Astrocyte (in vitro differentiated cells and primary cell): Measurements from ENCODE around the gene FBLN2. TPM values are rescaled to one million over a fixed set of nuclear protein-coding genes. Genes with fewer than 3 reads are reported as not detected.
A peak's percentile ranks its signal among the peaks of the same experiment; 100 is the strongest.

Source experiments
- DNase-seq: peaks from one replicate; pipeline ENCODE4 v3.0.0-alpha.2; 2010; ENCODE audit warnings: low read depth
- FAIRE-seq: peaks from 2 replicates; lab custom pipeline; 2011; peaks lifted over from hg19 to GRCh38; lab: Jason Lieb, UNC
- H2AFZ ChIP-seq: 2 replicates; pipeline ENCODE4 v1.6.0; 2012; ENCODE audit warnings: low read depth, low read length, inconsistent platforms
- H3K27ac ChIP-seq: 2 replicates; pipeline ENCODE4 v1.5.1; 2011; ENCODE audit warnings: low read depth, low read length, inconsistent platforms
- H3K27me3 ChIP-seq: 2 replicates; pipeline ENCODE4 v1.6.0; 2011; ENCODE audit warnings: low read length, inconsistent platforms; ENCODE audit not compliant: insufficient read depth
- H3K36me3 ChIP-seq: 2 replicates; pipeline ENCODE4 v1.5.1; 2011; ENCODE audit warnings: low read length, inconsistent platforms; ENCODE audit not compliant: insufficient read depth
- H3K4me1 ChIP-seq: 2 replicates; pipeline ENCODE4 v1.5.1; 2011; ENCODE audit warnings: low read length, inconsistent platforms; ENCODE audit not compliant: insufficient read depth
- H3K4me2 ChIP-seq: 2 replicates; pipeline ENCODE4 v1.6.0; 2012; ENCODE audit warnings: low read length, inconsistent platforms
- H3K4me3 ChIP-seq: 2 replicates; pipeline ENCODE4 v1.5.1; 2011; ENCODE audit warnings: low read depth, mild to moderate bottlenecking, low read length, inconsistent platforms; ENCODE audit not compliant: insufficient read depth
- H3K79me2 ChIP-seq: 2 replicates; pipeline ENCODE4 v1.6.0; 2012; ENCODE audit warnings: mild to moderate bottlenecking, low read length, inconsistent platforms; ENCODE audit not compliant: insufficient read depth
- H3K9ac ChIP-seq: 2 replicates; pipeline ENCODE4 v1.6.0; 2012; ENCODE audit warnings: mild to moderate bottlenecking, low read length, inconsistent platforms
- H3K9me3 ChIP-seq: 2 replicates; pipeline ENCODE4 v1.5.1; 2012; ENCODE audit warnings: low read depth, mild to moderate bottlenecking, low read length, inconsistent platforms; ENCODE audit not compliant: insufficient read depth
- H4K20me1 ChIP-seq: 2 replicates; pipeline ENCODE4 v1.6.0; 2012; ENCODE audit warnings: low read length, inconsistent platforms; ENCODE audit not compliant: insufficient read depth
- H3K27ac Mint-ChIP-seq: one replicate; pipeline ENCODE4 v1.8.0; 2021; ENCODE audit warnings: mild to moderate bottlenecking, mixed read lengths; ENCODE audit not compliant: unreplicated experiment
- H3K27me3 Mint-ChIP-seq: one replicate; pipeline ENCODE4 v1.8.0; 2021; ENCODE audit warnings: low read depth, mixed read lengths; ENCODE audit not compliant: unreplicated experiment
- H3K36me3 Mint-ChIP-seq: one replicate; pipeline ENCODE4 v1.8.0; 2021; ENCODE audit warnings: low read depth, mixed read lengths; ENCODE audit not compliant: unreplicated experiment
- H3K4me1 Mint-ChIP-seq: one replicate; pipeline ENCODE4 v1.8.0; 2021; ENCODE audit warnings: low read depth, mixed read lengths; ENCODE audit not compliant: unreplicated experiment
- H3K4me3 Mint-ChIP-seq: one replicate; pipeline ENCODE4 v1.8.0; 2021; ENCODE audit warnings: mild to moderate bottlenecking, moderate library complexity, mixed read lengths; ENCODE audit not compliant: unreplicated experiment
- H3K9me3 Mint-ChIP-seq: one replicate; pipeline ENCODE4 v1.8.0; 2021; ENCODE audit warnings: mild to moderate bottlenecking, mixed read lengths; ENCODE audit not compliant: unreplicated experiment
- EZH2 ChIP-seq: IDR thresholded peaks from 2 replicates; pipeline ENCODE4 v1.6.1; 2012; ENCODE audit warnings: mild to moderate bottlenecking, low read length, inconsistent platforms; ENCODE audit not compliant: insufficient read depth
- total RNA-seq: library from RNA; stranded (reverse); gene quantifications from 2 replicates; pipeline ENCODE4 v1.2.1, GENCODE V29; 2021
- TF ChIP-seq, protein P1 (sequence below): IDR thresholded peaks from 2 replicates; pipeline ENCODE4 v1.5.1; 2011; ENCODE audit warnings: low read depth, mild to moderate bottlenecking, inconsistent platforms, low read length, moderate library complexity; ENCODE audit not compliant: insufficient read depth

FBLN2 gene
- total RNA-seq, 1 donor from 2014 or later: 36.6 TPM

DNA sequence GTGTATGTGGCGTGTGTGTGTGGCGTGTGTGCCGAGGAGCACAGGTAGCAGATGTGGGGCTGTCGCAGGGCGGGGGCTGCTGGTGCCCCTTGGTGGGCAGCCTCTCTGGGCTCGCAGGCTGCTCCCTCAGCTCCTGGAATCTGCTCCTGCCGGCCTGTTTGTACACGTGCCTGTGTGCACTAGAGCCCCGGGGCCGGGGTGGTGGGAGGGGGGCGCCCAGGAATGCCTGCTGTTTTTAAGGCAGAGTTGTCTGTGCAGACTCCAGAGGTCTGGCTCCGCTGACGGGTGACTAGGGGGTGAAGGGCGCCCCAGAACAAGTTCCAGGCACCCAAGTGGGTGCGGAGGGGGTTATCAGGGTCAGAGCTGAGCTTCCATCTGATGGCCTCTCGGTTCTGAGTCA, 112.2 kb downstream of the FBLN2 start:
- H3K9me3 ChIP-seq: no peaks in the 10 kb centered on the region
- TF ChIP-seq EZH2: no peak
- TF ChIP-seq, protein P1, sequence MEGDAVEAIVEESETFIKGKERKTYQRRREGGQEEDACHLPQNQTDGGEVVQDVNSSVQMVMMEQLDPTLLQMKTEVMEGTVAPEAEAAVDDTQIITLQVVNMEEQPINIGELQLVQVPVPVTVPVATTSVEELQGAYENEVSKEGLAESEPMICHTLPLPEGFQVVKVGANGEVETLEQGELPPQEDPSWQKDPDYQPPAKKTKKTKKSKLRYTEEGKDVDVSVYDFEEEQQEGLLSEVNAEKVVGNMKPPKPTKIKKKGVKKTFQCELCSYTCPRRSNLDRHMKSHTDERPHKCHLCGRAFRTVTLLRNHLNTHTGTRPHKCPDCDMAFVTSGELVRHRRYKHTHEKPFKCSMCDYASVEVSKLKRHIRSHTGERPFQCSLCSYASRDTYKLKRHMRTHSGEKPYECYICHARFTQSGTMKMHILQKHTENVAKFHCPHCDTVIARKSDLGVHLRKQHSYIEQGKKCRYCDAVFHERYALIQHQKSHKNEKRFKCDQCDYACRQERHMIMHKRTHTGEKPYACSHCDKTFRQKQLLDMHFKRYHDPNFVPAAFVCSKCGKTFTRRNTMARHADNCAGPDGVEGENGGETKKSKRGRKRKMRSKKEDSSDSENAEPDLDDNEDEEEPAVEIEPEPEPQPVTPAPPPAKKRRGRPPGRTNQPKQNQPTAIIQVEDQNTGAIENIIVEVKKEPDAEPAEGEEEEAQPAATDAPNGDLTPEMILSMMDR: no peak
- Mint-ChIP-seq H3K9me3 (no peaks in the 10 kb centered on the region), H3K4me3 (no peak overlapping the region), H3K27me3 (peaks cover 44% of the 10 kb centered on the region), H3K36me3 (no peaks in the 10 kb centered on the region), H3K27ac (no peak overlapping the region), H3K4me1 (no peaks in the 10 kb centered on the region)
- FAIRE-seq (no peak), DNase-seq (no peak)
- H3K27ac ChIP-seq: no peak overlapping the region
- H3K4me3 ChIP-seq: no peak overlapping the region
- H3K36me3 ChIP-seq: no peaks in the 10 kb centered on the region
- H3K79me2 ChIP-seq: no peaks in the 10 kb centered on the region
- no peaks in the 10 kb centered on the region for H3K4me1 ChIP-seq
- H3K9ac ChIP-seq: no peak overlapping the region
- H2AFZ ChIP-seq: no peak overlapping the region
- H3K27me3 ChIP-seq: peaks cover 20% of the 10 kb centered on the region
- no peak overlapping the region for H3K4me2 ChIP-seq
- no peaks in the 10 kb centered on the region for H4K20me1 ChIP-seq

DNA sequence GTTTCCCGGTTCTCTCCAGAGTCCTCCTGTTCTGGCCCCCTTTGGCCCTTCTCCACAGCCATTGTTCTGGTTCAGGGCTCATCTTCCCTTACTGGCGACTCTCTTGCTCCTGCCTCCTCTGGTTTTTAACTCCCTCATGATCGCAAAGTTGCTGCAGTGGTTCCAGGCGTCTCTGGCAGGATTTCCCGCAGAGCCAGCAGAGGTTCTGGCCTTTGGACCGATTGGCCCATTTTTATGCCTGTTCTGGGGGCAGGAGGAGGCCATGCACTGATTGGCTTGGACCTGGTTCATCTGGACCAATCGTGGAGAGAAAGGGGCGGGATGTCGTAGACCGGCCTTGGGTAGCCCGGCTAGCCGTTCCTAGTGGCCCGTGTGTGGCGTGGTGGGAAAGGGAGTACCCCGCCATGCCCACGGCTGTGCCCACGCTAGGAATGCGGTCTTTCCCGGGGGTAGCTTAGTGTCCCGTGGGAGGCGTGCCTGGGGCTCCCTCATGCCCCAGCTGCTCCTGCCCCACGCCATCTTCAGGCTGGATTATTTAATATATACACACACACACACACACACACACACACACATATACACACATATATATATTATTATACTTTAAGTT, 113.4 kb downstream of the FBLN2 start:
- Mint-ChIP-seq H3K36me3 (no peaks in the 10 kb centered on the region), H3K4me1 (no peaks in the 10 kb centered on the region), H3K9me3 (no peaks in the 10 kb centered on the region), H3K27ac (peak overlapping the region; percentile 34), H3K4me3 (no peak overlapping the region), H3K27me3 (peaks cover 37% of the 10 kb centered on the region)
- H3K27me3 ChIP-seq: peaks cover 23% of the 10 kb centered on the region
- no peak for DNase-seq
- H4K20me1 ChIP-seq: no peaks in the 10 kb centered on the region
- no peak overlapping the region for H2AFZ ChIP-seq
- FAIRE-seq: no peak
- H3K4me1 ChIP-seq: no peaks in the 10 kb centered on the region
- H3K9ac ChIP-seq: no peak overlapping the region
- no peaks in the 10 kb centered on the region for H3K79me2 ChIP-seq
- H3K9me3 ChIP-seq: no peaks in the 10 kb centered on the region
- no peak overlapping the region for H3K4me2 ChIP-seq
- TF ChIP-seq, protein P1: no peak
- TF ChIP-seq EZH2: no peak
- no peak overlapping the region for H3K4me3 ChIP-seq
- H3K36me3 ChIP-seq: no peaks in the 10 kb centered on the region
- no peak overlapping the region for H3K27ac ChIP-seq

DNA sequence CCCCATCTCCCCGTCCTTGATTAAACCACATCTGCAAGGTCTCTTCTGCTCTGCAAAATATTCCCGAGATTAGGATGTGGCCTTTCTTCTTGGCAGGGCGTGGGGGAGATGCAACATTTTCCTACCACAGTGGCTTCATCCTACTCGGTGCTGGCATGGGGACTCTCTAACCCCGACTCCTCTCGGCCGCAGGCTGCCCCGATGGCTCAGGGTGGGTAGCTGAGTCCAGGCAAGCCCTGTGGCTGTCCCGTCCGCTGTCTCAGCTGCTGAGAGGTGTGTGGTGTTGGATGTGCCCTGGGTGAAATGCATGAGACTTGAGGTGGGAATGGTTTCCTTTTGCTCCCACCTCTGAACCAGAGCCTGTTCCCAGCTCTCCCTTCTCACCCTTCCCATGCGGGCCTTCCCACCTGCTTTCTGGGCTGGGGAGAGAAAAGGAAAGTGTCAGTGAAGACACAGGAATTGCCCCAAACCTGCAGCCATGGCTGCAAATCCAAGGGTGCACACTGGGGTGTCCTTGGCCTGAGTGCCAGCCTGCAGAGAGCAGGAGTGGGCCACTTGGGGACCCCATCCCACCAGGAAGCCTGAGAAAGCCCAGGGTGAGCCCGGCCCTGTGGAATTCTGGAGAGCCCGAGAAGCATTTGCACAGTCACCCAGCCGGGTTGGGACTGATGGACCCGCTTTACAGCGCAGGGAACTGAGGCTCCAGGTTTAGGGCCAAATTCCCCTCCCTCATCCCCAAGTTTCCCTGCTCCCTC, 115.0 kb downstream of the FBLN2 start:
- Histone ChIP-seq H3K27me3 (peaks cover 18% of the 10 kb centered on the region), H3K27ac (no peak overlapping the region), H3K4me2 (no peak overlapping the region), H3K36me3 (no peaks in the 10 kb centered on the region), H2AFZ (no peak overlapping the region), H3K79me2 (no peaks in the 10 kb centered on the region), H3K4me3 (no peak overlapping the region), H3K4me1 (no peaks in the 10 kb centered on the region), H3K9ac (no peak overlapping the region), H3K9me3 (no peaks in the 10 kb centered on the region), H4K20me1 (no peaks in the 10 kb centered on the region)
- Mint-ChIP-seq H3K27ac (no peak overlapping the region), H3K9me3 (no peaks in the 10 kb centered on the region), H3K27me3 (peaks cover 37% of the 10 kb centered on the region), H3K4me1 (no peaks in the 10 kb centered on the region), H3K36me3 (no peaks in the 10 kb centered on the region), H3K4me3 (no peak overlapping the region)
- TF ChIP-seq EZH2: no peak
- TF ChIP-seq, protein P1: no peak
- no peak for FAIRE-seq
- no peak for DNase-seq
